ENCODE data around the gene RINT1.
"Not testable (repeated sequence)": the region's sequence is repeated elsewhere in the genome, so short reads cannot be mapped to it uniquely, and the experiment has no call there.

The RINT1 gene

GRCh38 chr7:105587909-105588635 lies 56.1 kb downstream of the RINT1 start:
- no peak overlapping the region for H3K4me3 ChIP-seq (replicated peaks; ENCODE audit: low read depth, low read length)
- no peak for DNase-seq (ENCODE audit: extremely low read depth, low read depth)
- no peak for TF ChIP-seq CTCF (IDR thresholded peaks at IDR 0.05; ENCODE audit: low read depth, low read length, missing control alignments)

- DNase-seq (ENCODE audit: extremely low read depth, low read depth): peak; percentile 74
- H3K4me3 ChIP-seq (replicated peaks; ENCODE audit: low read depth, low read length): no peak overlapping the region
- TF ChIP-seq CTCF (IDR thresholded peaks at IDR 0.05; ENCODE audit: low read depth, low read length, missing control alignments): peak; percentile 69
These were observed 57.5 kb downstream of the RINT1 start for GRCh38 chr7:105589356-105590077.

GRCh38 chr7:105590793-105591192 lies 58.8 kb downstream of the RINT1 start:
- DNase-seq (ENCODE audit: extremely low read depth, low read depth): no peak
- no peak overlapping the region for H3K4me3 ChIP-seq (replicated peaks; ENCODE audit: low read depth, low read length)
- TF ChIP-seq CTCF (IDR thresholded peaks at IDR 0.05; ENCODE audit: low read depth, low read length, missing control alignments): no peak

- no peak for DNase-seq (ENCODE audit: extremely low read depth, low read depth)
- H3K4me3 ChIP-seq (replicated peaks; ENCODE audit: low read depth, low read length): no peak overlapping the region
- TF ChIP-seq CTCF (IDR thresholded peaks at IDR 0.05; ENCODE audit: low read depth, low read length, missing control alignments): no peak
These were observed 59.5 kb downstream of the RINT1 start for GRCh38 chr7:105591522-105591921.

- DNase-seq (ENCODE audit: extremely low read depth, low read depth): no peak
- no peak overlapping the region for H3K4me3 ChIP-seq (replicated peaks; ENCODE audit: low read depth, low read length)
- TF ChIP-seq CTCF (IDR thresholded peaks at IDR 0.05; ENCODE audit: low read depth, low read length, missing control alignments): no peak
These were observed 62.0 kb downstream of the RINT1 start for GRCh38 chr7:105594034-105594433.

- DNase-seq (ENCODE audit: extremely low read depth, low read depth): no peak
- no peak overlapping the region for H3K4me3 ChIP-seq (replicated peaks; ENCODE audit: low read depth, low read length)
These were observed 64.9 kb downstream of the RINT1 start for GRCh38 chr7:105596866-105597265.

GRCh38 chr7:105599080-105599479 lies 67.1 kb downstream of the RINT1 start:
- H3K4me3 ChIP-seq (replicated peaks; ENCODE audit: low read depth, low read length); DNase-seq (ENCODE audit: extremely low read depth, low read depth): not testable (repeated sequence)

More at GRCh38 chr7:105596866-105597265, 64.9 kb downstream of the RINT1 start:
- no peak for TF ChIP-seq CTCF (IDR thresholded peaks at IDR 0.05; ENCODE audit: low read depth, low read length, missing control alignments)

All from HFF-Myc (cell line).